ENCODE data around the gene B4GALT3.

B4GALT3 gene

DNA sequence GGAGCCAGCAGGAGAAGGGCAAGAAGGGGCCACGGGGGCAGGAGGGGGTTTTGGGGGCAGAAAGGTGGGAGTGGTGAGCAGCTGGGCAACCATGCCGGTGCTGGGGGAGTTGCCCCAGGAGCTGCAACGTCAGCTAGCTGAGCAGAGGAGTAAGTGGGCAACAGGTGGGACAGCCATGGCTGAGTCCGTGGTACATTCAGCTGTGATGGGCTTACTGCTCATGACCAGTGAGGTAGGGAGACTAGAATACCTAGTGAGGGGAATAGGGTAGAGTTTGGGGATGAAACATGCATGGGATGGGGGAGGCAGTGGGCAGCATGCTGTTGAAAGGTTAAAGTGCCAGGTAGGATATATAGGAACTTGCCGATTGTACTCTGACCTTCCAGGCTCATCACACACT lies 15.7 kb downstream of the B4GALT3 start:
- DNase-seq (ENCODE audit: low spot score), result no peak

GRCh38 chr1:161160671-161161145 lies 16.6 kb downstream of the B4GALT3 start:
- DNase-seq (ENCODE audit: low spot score), result no peak

GRCh38 chr1:161159913-161160243 lies 17.4 kb downstream of the B4GALT3 start:
- no peak for DNase-seq (ENCODE audit: low spot score)

- DNase-seq (ENCODE audit: low spot score), result peak; percentile 95
Measured at GRCh38 chr1:161159087-161159912, 18.0 kb downstream of the B4GALT3 start, which contains the start of gene USP21. USP21 (plus strand) TSS chr1:161159500; CDS start chr1:161160641, 1,141 bp downstream.

DNA sequence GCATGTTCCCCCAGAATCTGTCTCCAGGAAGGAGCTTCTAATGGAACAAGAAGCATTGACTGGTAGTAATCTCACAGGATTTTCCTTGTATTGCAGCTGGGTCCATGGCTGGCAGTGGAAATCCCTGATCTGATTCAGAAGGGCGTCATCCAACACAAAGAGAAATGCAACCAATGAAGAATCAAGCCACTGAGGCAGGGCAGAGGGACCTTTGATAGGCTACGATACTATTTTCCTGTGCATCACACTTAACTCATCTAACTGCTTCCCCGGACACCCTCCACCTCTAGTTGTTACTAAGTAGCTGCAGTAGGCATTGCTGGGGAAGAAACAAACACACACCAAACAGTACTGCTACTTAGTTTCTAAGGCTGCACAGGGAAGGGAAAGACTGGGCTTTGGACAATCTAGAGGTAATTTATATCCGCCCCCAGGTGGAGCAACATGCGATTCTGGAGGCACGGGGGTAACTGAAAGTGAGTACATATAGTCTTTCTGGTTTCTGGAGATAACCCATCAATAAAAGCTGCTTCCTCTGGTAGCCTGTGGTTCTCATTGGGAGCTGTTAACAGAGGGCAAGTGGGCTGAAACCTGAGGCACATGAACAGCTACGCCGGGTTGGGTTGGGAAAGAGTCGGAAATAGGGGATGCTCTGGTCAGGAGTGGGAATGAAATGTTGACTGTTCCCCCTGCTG lies 18.8 kb downstream of the B4GALT3 start:
- peak; percentile 44 for DNase-seq (ENCODE audit: low spot score)

DNA sequence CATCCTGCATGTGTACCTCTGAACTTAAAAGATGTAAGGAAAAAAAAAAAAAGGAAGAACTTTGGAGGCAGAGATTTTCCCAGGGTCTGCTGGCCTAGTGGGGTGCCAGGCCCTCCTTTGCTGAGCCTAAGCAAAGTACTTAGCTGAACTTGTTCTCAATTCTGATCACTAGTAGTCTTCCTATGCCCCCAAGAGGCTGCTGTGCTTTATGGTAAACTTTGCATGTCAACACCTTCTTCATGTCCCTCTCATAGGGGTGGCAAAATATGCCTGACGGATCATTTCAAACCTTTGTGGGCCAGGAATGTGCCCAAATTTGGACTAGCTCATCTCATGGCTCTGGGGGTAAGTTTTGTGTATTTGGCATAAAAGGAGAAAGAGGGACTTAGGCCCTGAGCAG lies 19.4 kb downstream of the B4GALT3 start:
- no peak for DNase-seq (ENCODE audit: low spot score)

- DNase-seq (ENCODE audit: low spot score), result peak; percentile 90
Measured at GRCh38 chr1:161153682-161154337, 23.5 kb downstream of the B4GALT3 start, which contains the start of gene UFC1. UFC1 (plus strand) TSS chr1:161153978; CDS start chr1:161153998, 20 bp downstream.

- no peak for DNase-seq (ENCODE audit: low spot score)
Measured at GRCh38 chr1:161153176-161153575, 24.1 kb downstream of the B4GALT3 start.

- DNase-seq (ENCODE audit: low spot score), result no peak
Measured at GRCh38 chr1:161145832-161146231, 31.5 kb downstream of the B4GALT3 start.

- DNase-seq (ENCODE audit: low spot score), result no peak
Measured at GRCh38 chr1:161140755-161141400, 36.4 kb downstream of the B4GALT3 start.

- DNase-seq (ENCODE audit: low spot score), result peak; percentile 74
Measured at GRCh38 chr1:161139766-161140165, 37.5 kb downstream of the B4GALT3 start.

- no peak for DNase-seq (ENCODE audit: low spot score)
Measured at GRCh38 chr1:161138431-161138830, 38.9 kb downstream of the B4GALT3 start.

GRCh38 chr1:161137881-161138280 lies 39.4 kb downstream of the B4GALT3 start:
- no peak for DNase-seq (ENCODE audit: low spot score)

DNA sequence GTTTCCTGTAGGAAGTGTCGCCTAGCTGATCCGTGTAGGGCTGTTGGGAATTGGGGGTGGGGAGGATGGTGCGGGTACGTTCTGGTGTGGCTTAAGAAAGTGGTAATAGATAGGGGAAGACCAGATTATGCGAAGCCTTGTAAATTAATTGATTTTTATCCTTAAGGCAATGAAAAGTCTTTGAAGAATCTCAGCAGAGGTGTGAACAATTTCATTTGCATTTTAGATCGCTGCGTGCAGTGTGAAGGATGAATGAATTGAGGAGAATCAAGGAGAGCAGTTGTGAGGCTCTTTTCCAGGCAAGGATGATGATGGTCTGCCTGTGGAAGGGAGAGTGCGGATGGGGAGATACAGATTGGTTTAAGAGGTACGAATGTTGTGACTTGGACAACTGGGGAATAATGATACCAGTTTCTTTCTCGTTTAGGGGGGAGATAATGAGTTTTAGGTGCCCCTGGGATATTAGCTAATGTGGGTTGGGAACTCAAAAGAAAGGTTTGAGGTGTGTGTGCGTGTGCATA lies 44.0 kb downstream of the B4GALT3 start:
- no peak for DNase-seq (ENCODE audit: low spot score)

DNA sequence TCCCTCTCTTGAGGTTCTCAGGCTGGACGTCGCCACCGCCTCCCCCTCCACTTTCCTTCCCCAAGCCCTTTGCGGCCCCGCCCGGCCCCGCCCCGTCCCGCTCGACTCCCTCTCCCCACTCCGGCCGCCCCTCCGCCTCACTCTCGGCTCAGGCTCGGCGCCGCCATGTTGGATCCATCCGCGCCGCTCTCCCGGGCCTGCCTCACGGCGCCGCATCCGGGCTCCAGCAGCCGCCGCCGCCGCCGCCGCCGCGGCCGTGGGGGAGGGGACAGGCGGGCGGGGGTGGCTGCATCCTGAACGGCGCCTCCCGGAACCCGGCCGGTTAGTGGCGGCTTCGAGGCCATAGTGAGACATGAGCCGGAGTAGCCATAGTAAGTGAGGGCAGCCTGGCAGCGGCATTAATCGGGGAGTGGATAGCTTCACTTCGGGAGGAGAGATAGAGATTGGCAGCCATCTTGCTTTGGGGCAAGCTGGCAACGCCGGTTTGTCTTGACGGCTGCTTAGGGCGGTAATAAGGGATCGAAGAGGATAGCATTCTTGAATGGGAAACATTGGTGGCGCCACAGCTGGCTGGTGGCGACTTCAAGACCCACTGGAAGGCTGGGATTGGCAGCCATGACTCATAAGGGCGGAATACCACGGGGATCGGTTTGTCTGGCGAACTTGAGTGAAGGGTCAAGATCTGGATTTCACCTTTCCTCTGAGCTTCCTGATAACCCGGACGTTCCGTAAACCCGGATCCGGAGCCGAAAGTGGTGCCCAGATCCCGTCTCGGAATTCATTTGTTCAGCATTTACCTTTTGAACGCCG lies 44.7 kb downstream of the B4GALT3 start, which contains the start of gene DEDD:
DEDD (minus strand) TSS at position 258 of the 810 bp plus-strand sequence. CDS start 8,205 bp downstream, outside the sequence.
- peak; percentile 91 for DNase-seq (ENCODE audit: low spot score)

DNA sequence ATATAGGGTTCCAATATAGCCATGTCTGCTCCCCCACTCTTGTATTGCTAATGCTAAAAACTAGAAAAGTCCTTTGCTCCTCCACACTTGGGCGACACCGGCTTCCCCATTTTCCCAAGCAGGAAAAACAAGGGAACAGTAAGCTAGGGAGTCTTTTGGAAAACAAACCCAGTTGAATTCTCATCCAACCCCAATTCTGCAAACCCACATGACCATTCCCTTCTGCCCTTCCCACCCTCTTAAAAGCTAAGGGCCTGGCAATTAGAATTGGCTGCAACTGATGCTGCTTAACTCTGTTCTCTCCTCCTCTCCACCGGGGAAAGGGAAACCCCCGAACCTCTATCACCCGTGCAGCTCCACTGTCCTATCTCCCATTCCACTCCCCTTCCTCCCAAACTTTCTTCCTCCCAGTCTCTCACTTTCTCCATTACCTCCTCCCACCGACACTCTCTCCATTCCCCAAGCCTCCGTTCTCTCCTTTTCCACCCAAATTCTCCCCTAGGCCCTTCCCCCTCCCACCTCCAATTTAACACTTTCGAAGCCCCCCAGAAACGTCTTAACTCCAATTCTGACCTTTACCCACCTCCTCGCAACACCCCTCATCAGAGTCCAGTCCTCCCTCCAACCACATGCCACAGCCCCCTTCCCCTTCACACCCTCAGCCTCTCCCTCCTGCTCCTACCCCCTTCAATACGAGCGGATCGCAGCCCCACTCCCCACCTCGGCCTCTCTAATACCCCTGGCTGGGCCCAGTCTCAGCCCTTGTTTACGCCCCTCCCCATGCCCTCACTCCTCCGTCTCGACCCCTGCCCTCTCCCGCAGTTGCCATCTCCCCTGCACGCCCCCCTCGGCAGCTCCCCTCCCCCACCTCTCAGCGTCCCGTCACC lies 45.5 kb downstream of the B4GALT3 start:
- peak; percentile 23 for DNase-seq (ENCODE audit: low spot score)

- no peak for DNase-seq (ENCODE audit: low spot score)
Measured at GRCh38 chr1:161130266-161130665, 47.0 kb downstream of the B4GALT3 start.

- peak; percentile 16 for DNase-seq (ENCODE audit: low spot score)
Measured at GRCh38 chr1:161128591-161129420, 48.5 kb downstream of the B4GALT3 start.

GRCh38 chr1:161127649-161128048 lies 49.7 kb downstream of the B4GALT3 start:
- no peak for DNase-seq (ENCODE audit: low spot score)
